ENCODE results near the gene ZSCAN2. TPM values are rescaled to one million over a fixed set of nuclear protein-coding genes. Genes with fewer than 3 reads are reported as not detected.
"Not testable (repeated sequence)": the region's sequence is repeated elsewhere in the genome, so short reads cannot be mapped to it uniquely, and the experiment has no call there.

ZSCAN2 gene
- 10 to 100 TPM; 23.0 to 33.6 (median 28.2) TPM for polyA plus RNA-seq (ENCODE audit: insufficient read length in 4 of 4)

DNA sequence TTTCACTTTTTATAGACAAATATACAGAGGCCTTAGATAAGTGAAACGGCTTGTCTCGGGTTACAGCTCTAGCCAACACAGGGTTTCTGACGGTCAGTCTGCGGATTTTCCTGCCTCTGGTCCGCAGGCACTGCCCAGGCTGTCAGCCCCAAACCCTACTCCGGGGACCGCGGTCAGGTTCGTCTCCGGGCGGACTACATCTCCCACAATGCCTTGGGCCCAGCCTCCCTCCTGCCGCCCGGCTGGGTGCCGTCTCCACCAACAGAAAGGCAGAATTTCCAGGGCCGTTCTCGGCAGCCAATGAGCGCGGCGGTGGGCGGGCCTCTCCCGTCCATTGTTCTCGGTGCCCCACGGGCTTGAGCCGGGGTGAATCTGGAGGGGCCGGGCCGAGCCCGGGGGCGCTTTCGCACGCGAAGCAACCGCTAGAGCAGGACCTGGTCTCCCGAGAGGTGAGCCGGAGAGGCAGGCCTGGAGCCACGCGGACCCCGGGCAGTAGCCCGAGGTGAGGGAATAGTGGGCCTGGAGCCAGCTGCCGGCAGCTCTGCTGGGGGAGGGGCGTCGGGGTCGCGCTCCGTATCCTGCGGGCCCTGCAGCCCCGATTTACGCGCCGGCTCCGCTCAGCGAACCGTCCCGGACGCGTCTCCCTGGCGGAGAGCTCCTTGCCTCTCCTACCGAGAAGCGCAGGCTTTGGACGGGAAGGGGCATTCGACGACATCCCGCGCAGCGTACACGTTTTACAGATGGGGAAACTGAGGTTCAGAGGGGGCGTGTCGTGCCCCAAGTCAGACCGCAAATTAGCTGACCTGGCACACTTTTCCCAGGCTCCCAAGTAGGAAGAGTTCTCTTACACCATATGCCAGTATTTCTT lies at the start of gene ZSCAN2:
ZSCAN2 (plus strand) TSS at position 323 of the 868 bp plus-strand sequence. CDS start 2,919 bp downstream, outside the sequence.
- DNase-seq (ENCODE audit: low read depth in 4 of 4, low spot score in 3 of 4) = peak; percentile 83 to 90 (median 88)

DNA sequence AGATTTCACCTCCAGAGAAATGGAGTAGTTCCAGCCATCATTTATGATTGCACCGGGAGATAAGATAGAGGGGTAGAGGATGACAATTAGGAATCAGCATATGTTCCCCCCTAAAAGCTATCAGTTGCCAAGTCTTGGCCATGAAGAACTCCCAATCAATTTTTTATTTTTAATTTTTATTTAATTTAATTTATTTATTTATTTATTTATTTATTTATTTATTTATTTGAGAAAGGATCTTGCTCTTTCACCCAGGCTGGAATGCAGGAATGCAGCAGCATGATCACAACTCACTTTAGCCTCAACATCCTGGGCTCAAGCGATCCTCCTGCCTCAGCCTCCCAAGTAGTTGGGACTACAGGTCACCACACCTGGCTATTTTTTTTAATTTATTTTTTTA lies 49.2 kb upstream of the ZSCAN2 start:
- DNase-seq (ENCODE audit: low read depth in 4 of 4, low spot score in 3 of 4) = not testable (repeated sequence)

GRCh38 chr15:84552896-84553295 lies 47.9 kb upstream of the ZSCAN2 start:
- DNase-seq (ENCODE audit: low read depth in 4 of 4, low spot score in 3 of 4) = no peak

DNA sequence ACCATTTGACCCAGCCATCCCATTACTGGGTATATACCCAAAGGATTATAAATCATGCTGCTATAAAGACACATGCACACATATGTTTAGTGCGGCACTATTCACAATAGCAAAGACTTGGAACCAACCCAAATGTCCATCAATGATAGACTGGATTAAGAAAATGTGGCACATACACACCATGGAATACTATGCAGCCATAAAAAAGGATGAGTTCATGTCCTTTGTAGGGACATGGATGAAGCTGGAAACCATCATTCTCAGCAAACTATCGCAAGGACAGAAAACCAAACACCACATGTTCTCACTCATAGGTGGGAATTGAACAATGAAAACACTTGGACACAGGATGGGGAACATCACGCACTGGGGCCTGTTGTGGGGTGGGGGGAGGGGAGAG lies 44.1 kb upstream of the ZSCAN2 start:
- not testable (repeated sequence) for DNase-seq (ENCODE audit: low read depth in 4 of 4, low spot score in 3 of 4)

GRCh38 chr15:84568021-84568420 lies 32.8 kb upstream of the ZSCAN2 start:
- not testable (repeated sequence) for DNase-seq (ENCODE audit: low read depth in 4 of 4, low spot score in 3 of 4)

DNA sequence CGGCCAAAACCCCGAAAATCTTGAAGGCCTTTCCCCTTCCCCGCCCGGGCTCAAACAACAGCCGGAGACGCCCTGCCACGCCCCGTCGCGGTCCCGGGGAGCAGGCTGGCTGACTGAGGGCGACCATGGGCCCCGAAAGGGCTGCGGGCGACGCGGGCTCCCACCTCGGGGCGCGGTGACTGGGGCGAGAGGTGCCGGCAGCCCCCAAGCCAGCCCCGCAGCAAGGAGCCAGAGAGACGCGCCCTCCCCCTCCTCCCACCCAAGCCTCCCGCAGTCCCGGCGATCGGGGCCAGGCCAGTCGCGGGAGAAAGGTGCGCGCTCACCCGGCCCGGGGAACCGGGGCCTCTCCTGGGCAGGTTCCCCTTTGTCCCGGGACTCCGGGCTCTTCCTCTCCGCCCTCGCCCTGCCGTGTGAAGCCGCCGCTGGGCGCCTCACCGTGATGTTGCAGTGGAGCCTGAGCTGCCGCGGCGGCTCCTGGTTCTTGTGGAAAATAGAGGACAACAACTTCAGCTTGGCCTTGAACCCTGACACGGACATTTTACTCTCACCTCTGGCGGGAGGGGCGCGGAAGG lies 30.6 kb upstream of the ZSCAN2 start:
- DNase-seq (ENCODE audit: low read depth in 4 of 4, low spot score in 3 of 4) = peak in 2 of 4 donors; percentile 29 to 44

DNA sequence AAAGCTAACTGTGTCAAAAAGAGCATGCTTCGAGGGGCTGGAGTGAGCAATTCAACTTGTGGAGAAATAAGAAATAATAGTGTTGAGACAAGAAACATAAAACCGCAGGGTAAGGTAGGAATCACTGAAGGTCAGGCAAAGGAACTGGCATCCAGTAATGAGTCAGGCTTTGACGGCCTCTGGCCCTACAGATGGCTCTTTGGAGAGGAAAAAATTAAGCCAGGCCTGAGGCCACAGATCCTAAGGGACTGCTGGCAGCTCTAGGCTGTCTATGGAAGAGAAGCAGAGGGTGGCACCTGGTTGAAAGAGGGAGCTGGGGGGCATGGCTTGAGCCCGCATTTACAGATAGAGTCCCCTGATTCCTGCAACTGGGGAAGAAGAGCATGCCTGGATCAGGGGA lies 28.6 kb upstream of the ZSCAN2 start:
- DNase-seq (ENCODE audit: low read depth in 4 of 4, low spot score in 3 of 4) = no peak

DNA sequence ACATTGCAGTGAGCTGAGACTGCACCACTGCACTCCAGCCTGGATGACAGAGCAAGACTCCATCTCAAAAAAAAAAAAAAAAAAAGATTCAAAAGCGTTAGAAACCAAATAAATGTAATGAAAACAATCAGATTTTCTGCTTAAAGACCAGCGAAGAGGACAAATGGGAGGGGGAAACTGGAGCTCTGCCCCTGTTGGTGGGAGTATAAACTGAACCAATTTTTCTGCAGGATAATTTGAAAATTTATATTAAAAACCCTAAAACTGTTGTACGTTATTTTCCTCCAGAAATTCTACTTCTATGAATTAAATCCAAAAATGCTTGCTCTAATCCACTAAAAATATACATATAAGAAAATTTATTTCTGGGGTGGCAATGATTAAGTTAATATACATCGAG lies 25.3 kb upstream of the ZSCAN2 start:
- no peak for DNase-seq (ENCODE audit: low read depth in 4 of 4, low spot score in 3 of 4)

DNA sequence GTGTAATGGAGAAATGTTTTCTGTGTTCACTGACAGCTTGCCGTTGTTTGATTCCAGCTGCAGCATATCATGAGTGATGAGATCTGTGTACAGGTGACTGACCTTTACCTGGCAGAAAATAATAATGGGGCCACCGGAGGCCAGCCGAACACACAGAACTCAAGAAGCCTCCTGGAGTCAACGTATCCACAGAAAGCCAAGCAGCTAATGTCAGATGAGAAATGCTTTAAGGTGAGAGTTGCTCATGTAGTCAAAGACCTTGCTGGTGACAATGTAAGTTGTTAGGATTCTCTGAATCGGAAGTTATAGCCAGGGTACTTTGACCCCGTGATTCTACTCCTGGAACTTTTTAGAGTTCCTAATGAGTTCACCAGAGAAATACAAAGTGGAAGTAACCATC lies 22.9 kb upstream of the ZSCAN2 start:
- not testable (repeated sequence) for DNase-seq (ENCODE audit: low read depth in 4 of 4, low spot score in 3 of 4)

GRCh38 chr15:84579261-84579721 lies 21.5 kb upstream of the ZSCAN2 start:
- DNase-seq (ENCODE audit: low read depth in 4 of 4, low spot score in 3 of 4) = not testable (repeated sequence)

GRCh38 chr15:84581676-84582428 lies 19.0 kb upstream of the ZSCAN2 start:
- DNase-seq (ENCODE audit: low read depth in 4 of 4, low spot score in 3 of 4) = not testable (repeated sequence)

GRCh38 chr15:84582583-84583157 lies 18.1 kb upstream of the ZSCAN2 start:
- DNase-seq (ENCODE audit: low read depth in 4 of 4, low spot score in 3 of 4) = no peak

DNA sequence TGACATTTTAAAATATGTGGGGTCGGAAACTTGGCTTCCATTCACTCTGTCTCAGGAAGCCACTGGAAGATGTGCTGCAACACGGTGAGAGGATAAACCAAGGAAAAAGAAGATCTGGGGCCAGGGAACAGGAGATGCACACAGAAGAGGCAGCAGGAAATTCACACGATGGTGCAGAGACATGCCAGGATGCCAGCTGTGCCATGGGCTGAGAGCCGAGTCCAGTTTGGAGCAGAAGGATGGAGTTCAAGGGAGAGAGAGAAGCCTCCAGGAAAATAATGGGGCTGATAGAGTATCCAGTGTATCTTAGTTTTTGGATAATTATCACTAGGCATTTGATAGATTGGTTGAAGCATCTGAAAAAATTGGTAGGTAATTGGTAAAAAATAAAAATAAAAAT lies 16.9 kb upstream of the ZSCAN2 start:
- DNase-seq (ENCODE audit: low read depth in 4 of 4, low spot score in 3 of 4) = not testable (repeated sequence)

DNA sequence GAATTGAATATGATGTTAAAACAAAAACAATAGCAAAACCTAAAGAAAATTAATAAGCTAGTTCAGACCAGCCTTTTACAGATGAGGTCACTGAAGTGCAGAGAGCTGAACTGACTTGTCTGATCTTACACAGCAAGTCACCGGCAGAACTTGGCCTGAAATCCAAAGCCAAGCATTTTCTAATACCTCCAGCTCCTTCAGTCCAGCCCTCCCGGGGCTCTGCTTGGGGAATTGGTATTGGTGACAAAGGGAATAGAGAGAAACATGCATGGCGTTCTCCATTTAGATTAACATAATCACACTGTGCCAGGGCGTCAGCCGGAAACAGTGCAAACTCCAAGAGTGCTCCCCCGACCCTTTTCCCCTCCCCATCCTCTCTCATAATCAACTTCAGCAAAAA lies 14.1 kb upstream of the ZSCAN2 start:
- DNase-seq (ENCODE audit: low read depth in 4 of 4, low spot score in 3 of 4) = no peak

GRCh38 chr15:84588053-84588874 lies 12.5 kb upstream of the ZSCAN2 start:
- DNase-seq (ENCODE audit: low read depth in 4 of 4, low spot score in 3 of 4) = peak in 3 of 4 donors; percentile 72 to 82 (median 78)

DNA sequence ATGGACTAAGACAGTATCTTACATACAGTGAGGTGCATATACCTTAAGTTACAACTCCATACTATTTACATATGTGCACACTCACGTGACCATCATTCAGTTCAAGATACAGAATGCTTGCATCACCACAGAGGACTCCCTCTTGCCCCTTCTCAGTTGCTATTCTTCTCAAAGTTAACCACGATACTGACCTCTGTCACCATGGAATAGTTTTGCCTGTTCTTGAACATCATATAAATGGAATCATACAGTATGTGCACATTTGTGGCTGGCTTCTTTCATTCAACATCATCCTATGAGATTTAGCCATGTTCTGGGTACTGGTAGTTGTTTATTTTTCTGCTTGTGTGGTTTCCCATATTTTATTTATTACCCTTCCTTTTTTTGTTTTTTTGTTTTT lies 10.4 kb upstream of the ZSCAN2 start:
- no peak for DNase-seq (ENCODE audit: low read depth in 4 of 4, low spot score in 3 of 4)

- no peak for DNase-seq (ENCODE audit: low read depth in 4 of 4, low spot score in 3 of 4)
Observed at GRCh38 chr15:84591815-84592214, 9.0 kb upstream of the ZSCAN2 start.

- no peak for DNase-seq (ENCODE audit: low read depth in 4 of 4, low spot score in 3 of 4)
Observed at GRCh38 chr15:84594617-84595290, 6.1 kb upstream of the ZSCAN2 start.

DNA sequence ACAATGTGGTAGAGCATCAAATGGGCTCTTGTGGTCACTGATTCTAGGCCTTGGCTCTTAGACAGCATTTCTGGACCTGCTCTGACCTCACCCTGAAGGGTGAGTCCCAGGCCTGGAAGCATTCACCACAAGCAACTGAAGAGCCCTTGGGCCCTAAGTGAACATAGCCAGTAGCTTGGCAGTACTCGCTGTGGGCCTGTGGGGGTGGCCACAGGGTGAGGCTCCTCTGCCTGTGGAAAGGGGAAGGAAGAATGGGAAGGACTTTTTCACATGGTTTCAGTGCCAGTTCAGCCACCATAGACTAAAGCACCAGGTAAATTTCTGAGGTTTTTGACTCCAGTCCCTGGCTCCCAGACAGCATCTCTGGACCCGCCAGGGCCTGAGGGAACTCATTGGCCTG lies 5.1 kb upstream of the ZSCAN2 start:
- DNase-seq (ENCODE audit: low read depth in 4 of 4, low spot score in 3 of 4) = no peak
